Fibroblast of mammary gland (primary cell): ENCODE measurements around the gene AFF3.

Experiments
- DNase-seq: peaks from one replicate; pipeline ENCODE4 v3.0.0-alpha.2; 2010; ENCODE audit warnings: low read depth
- H3K4me3 ChIP-seq: 2 replicates; pipeline ENCODE4 v1.5.1; 2011; ENCODE audit warnings: low read depth, mild to moderate bottlenecking, low read length, moderate library complexity; ENCODE audit not compliant: control insufficient read depth
- CTCF ChIP-seq: conservative IDR thresholded peaks from 2 replicates; pipeline ENCODE4 v1.5.1; 2011; ENCODE audit warnings: low read depth, low read length, inconsistent platforms; ENCODE audit not compliant: control insufficient read depth, insufficient read depth

AFF3 gene

DNA sequence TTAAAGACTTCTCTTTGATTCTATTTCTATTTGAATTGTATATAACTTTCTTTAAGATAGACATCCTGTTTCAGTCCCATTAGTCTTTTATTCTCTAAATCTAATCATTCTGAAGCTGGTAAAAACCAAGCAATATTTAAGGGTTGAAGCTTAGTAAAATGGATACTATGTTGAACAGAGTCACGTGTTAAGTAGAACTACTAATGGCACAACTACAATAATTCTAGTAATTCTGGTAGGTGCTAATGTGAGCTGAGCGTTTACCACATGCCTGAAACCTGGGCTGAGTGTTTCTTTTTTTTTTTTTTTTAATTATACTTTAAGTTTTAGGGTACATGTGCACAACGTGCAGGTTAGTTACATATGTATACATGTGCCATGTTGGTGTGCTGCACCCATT is 8.9 kb upstream of the AFF3 start:
- no peak for TF ChIP-seq CTCF
- H3K4me3 ChIP-seq, result no peak overlapping the region
- DNase-seq, result no peak

DNA sequence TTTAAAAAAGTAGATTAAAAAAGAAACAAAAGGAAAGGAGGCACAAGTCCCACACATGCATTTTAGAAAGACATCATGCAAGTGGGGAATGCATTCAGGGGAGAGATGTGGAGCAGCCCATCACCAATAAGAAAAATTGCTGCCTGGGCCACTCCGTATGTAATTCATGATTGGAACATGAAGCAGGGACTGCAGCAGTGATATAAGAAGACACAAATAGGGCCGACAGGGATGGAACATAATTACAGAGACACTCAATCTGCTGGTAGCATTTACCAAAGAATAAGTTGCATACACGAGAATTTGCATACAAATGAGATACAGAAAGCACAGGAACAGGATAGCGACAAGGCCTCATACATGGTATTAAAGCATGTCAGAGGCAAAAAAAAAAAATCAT is 6.5 kb upstream of the AFF3 start:
- TF ChIP-seq CTCF, result no peak
- no peak overlapping the region for H3K4me3 ChIP-seq
- no peak for DNase-seq

DNA sequence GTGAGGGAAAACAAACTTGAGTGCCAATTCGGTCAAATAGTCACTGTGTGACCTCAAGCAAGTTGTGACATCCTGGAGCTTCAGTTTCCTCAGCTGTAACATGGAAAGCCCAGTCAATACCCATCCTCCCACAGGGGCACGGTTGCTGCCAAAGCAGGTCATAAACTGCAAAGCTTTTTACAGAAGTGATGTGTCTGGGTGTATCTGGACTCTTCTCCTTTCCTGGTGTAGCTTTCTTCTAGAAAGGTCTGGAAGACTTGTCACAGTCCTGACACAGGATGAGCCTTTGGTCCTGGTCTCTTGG is 4.2 kb upstream of the AFF3 start:
- H3K4me3 ChIP-seq, result no peak overlapping the region
- no peak for DNase-seq
- no peak for TF ChIP-seq CTCF

- DNase-seq, result no peak
- H3K4me3 ChIP-seq, result no peak overlapping the region
These were observed 3.7 kb upstream of the AFF3 start for GRCh38 chr2:100145893-100146656.

GRCh38 chr2:100143286-100143685 is 896 bp upstream of the AFF3 start:
- no peak for TF ChIP-seq CTCF
- no peak overlapping the region for H3K4me3 ChIP-seq
- DNase-seq, result no peak

More at GRCh38 chr2:100145893-100146656, 3.7 kb upstream of the AFF3 start:
- no peak for TF ChIP-seq CTCF

GRCh38 chr2:100141906-100142305 is 484 bp downstream of the AFF3 start:
- no peak for DNase-seq
- H3K4me3 ChIP-seq, result no peak overlapping the region
- no peak for TF ChIP-seq CTCF

DNA sequence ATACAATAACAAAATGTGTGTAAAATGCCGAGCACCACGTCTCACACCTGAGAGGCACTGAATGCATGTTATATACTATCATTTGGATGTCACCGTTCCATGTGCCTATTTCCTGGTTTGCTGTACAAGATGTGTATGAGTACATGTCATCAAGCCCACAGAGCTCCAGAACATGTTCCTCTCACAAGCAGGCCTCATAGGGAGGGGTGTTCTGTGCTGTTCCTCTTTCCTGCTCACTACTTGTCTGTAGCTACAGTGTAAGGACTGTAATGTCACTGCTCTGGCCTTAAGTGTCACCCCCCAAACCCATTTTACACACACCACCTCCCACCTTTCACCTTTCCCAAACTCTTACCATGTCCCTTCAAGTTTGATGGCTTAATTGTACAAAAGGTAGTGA is 1.8 kb downstream of the AFF3 start:
- no peak overlapping the region for H3K4me3 ChIP-seq
- no peak for DNase-seq
- TF ChIP-seq CTCF, result no peak
